ENCODE measurements around the gene SLCO2A1.

SLCO2A1 gene

GRCh38 chr3:134057006-134057653, 27.4 kb upstream of the SLCO2A1 start:
- Mint-ChIP-seq H3K4me1 (peaks cover 6% of the 10 kb centered on the region), H3K4me3 (no peak overlapping the region), H3K27me3 (peaks cover 8% of the 10 kb centered on the region), H3K36me3 (ENCODE audit: insufficient read depth) (peaks cover 2% of the 10 kb centered on the region), H3K9me3 (no peaks in the 10 kb centered on the region), H3K27ac (ENCODE audit: low read depth) (no peak overlapping the region)
- DNase-seq (ENCODE audit: low spot score in 2 of 2) (no peak), ATAC-seq (replicated peaks; ENCODE audit: extremely low read depth, poor library complexity, severe bottlenecking) (no peak)

GRCh38 chr3:134056464-134056891, 26.8 kb upstream of the SLCO2A1 start:
- DNase-seq (ENCODE audit: low spot score in 2 of 2) (no peak), ATAC-seq (replicated peaks; ENCODE audit: extremely low read depth, poor library complexity, severe bottlenecking) (no peak)
- H3K9me3 Mint-ChIP-seq, result no peaks in the 10 kb centered on the region
- H3K27ac Mint-ChIP-seq (ENCODE audit: low read depth), result no peak overlapping the region
- H3K4me3 Mint-ChIP-seq, result no peak overlapping the region
- H3K36me3 Mint-ChIP-seq (ENCODE audit: insufficient read depth), result peaks cover 2% of the 10 kb centered on the region
- peaks cover 6% of the 10 kb centered on the region for H3K4me1 Mint-ChIP-seq
- H3K27me3 Mint-ChIP-seq, result peaks cover 13% of the 10 kb centered on the region

GRCh38 chr3:134055661-134056060, 25.9 kb upstream of the SLCO2A1 start:
- Mint-ChIP-seq H3K27me3 (peaks cover 21% of the 10 kb centered on the region), H3K27ac (ENCODE audit: low read depth) (no peak overlapping the region), H3K9me3 (no peaks in the 10 kb centered on the region), H3K4me3 (no peak overlapping the region), H3K36me3 (ENCODE audit: insufficient read depth) (peaks cover 2% of the 10 kb centered on the region), H3K4me1 (peaks cover 6% of the 10 kb centered on the region)
- DNase-seq (ENCODE audit: low spot score in 2 of 2) (no peak), ATAC-seq (replicated peaks; ENCODE audit: extremely low read depth, poor library complexity, severe bottlenecking) (no peak)

DNA sequence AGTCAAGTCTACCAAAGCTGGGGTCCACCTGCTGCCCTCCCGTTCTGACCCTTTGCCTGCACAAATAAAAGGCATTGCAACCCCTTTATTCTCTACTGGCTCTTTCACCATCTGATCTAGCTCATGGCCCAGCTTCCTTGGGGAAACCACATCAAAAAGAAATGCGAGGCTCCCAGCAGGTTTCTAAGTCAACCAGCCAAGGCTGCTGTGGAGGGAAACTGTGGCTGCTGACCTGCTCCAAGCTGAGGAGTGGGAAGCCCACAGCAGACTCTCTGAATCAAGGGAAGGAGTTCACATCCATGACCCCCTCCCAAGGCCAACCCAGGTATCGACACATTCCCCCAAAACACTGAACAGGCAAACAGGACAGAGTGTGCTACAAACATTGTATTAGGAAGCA, 25.2 kb upstream of the SLCO2A1 start:
- Mint-ChIP-seq H3K27me3 (peaks cover 29% of the 10 kb centered on the region), H3K4me3 (no peak overlapping the region), H3K9me3 (no peaks in the 10 kb centered on the region), H3K36me3 (ENCODE audit: insufficient read depth) (peaks cover 2% of the 10 kb centered on the region), H3K27ac (ENCODE audit: low read depth) (no peak overlapping the region), H3K4me1 (peaks cover 6% of the 10 kb centered on the region)
- ATAC-seq (replicated peaks; ENCODE audit: extremely low read depth, poor library complexity, severe bottlenecking), result no peak
- DNase-seq (ENCODE audit: low spot score in 2 of 2), result no peak

- H3K4me1 Mint-ChIP-seq, result peaks cover 6% of the 10 kb centered on the region
- no peaks in the 10 kb centered on the region for H3K9me3 Mint-ChIP-seq
- no peak overlapping the region for H3K27ac Mint-ChIP-seq (ENCODE audit: low read depth)
- peaks cover 35% of the 10 kb centered on the region for H3K27me3 Mint-ChIP-seq
- H3K36me3 Mint-ChIP-seq (ENCODE audit: insufficient read depth), result peaks cover 2% of the 10 kb centered on the region
- DNase-seq (ENCODE audit: low spot score in 2 of 2), result no peak
- no peak for ATAC-seq (replicated peaks; ENCODE audit: extremely low read depth, poor library complexity, severe bottlenecking)
- H3K4me3 Mint-ChIP-seq, result no peak overlapping the region
Observed at GRCh38 chr3:134054231-134054630, 24.5 kb upstream of the SLCO2A1 start.

DNA sequence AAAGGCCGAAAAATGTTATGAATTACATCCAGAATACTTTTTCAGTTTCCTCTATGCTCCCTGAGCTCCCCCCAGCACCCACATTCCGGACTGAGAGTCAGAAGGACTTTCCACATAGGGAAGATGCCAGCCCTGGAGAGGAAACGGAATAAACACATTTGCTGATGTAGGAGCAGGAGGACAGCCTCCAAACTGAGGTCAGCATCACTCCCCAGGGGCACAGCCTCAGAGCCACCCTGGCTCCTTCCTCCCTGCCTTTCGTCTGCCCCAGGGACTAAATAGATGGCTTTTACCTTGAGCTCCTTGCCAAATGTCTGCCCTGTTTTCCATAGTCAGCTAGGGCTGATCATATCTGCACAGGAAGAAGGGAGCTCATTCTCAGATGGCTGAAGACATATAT, 22.6 kb upstream of the SLCO2A1 start:
- no peak for ATAC-seq (replicated peaks; ENCODE audit: extremely low read depth, poor library complexity, severe bottlenecking)
- no peak overlapping the region for H3K4me3 Mint-ChIP-seq

GRCh38 chr3:134049676-134050075, 20.0 kb upstream of the SLCO2A1 start:
- Mint-ChIP-seq H3K9me3 (peaks cover 5% of the 10 kb centered on the region), H3K4me1 (no peaks in the 10 kb centered on the region), H3K4me3 (no peak overlapping the region), H3K27ac (ENCODE audit: low read depth) (no peak overlapping the region), H3K36me3 (ENCODE audit: insufficient read depth) (no peaks in the 10 kb centered on the region), H3K27me3 (peaks cover 42% of the 10 kb centered on the region)
- ATAC-seq (replicated peaks; ENCODE audit: extremely low read depth, poor library complexity, severe bottlenecking), result no peak
- DNase-seq (ENCODE audit: low spot score in 2 of 2), result no peak

More for the DNA sequence above, 22.6 kb upstream of the SLCO2A1 start:
- DNase-seq (ENCODE audit: low spot score in 2 of 2), result no peak
- peaks cover 2% of the 10 kb centered on the region for H3K36me3 Mint-ChIP-seq (ENCODE audit: insufficient read depth)
- no peaks in the 10 kb centered on the region for H3K9me3 Mint-ChIP-seq
- peaks cover 49% of the 10 kb centered on the region for H3K27me3 Mint-ChIP-seq
- H3K27ac Mint-ChIP-seq (ENCODE audit: low read depth), result no peak overlapping the region
- H3K4me1 Mint-ChIP-seq, result peaks cover 6% of the 10 kb centered on the region

- Mint-ChIP-seq H3K4me3 (no peak overlapping the region), H3K36me3 (ENCODE audit: insufficient read depth) (no peaks in the 10 kb centered on the region), H3K27ac (ENCODE audit: low read depth) (no peak overlapping the region), H3K4me1 (no peaks in the 10 kb centered on the region), H3K27me3 (peaks cover 41% of the 10 kb centered on the region), H3K9me3 (peaks cover 5% of the 10 kb centered on the region)
- DNase-seq (ENCODE audit: low spot score in 2 of 2), result no peak
- no peak for ATAC-seq (replicated peaks; ENCODE audit: extremely low read depth, poor library complexity, severe bottlenecking)
Observed at GRCh38 chr3:134048278-134048996, 18.7 kb upstream of the SLCO2A1 start.

DNA sequence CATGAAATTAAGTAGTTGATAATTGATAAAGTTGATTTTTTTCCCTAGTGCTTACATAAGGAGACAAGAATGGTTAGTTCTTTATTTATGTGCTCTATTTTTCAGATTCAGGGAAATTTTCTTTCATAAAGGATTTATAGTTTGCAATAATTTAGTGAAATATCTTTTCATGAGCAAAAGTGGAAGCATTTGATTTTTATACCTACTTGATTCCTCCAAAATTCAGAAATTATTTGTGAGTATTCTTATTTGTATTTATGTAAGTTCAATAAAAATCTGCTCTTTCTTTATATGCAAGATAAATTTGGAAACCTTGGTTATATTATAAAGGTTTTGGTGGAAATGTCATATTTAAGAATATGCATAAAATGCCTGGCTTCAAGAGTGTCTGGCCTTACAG, 14.7 kb upstream of the SLCO2A1 start:
- Mint-ChIP-seq H3K9me3 (peaks cover 5% of the 10 kb centered on the region), H3K27me3 (peaks cover 29% of the 10 kb centered on the region), H3K36me3 (ENCODE audit: insufficient read depth) (no peaks in the 10 kb centered on the region), H3K4me1 (no peaks in the 10 kb centered on the region), H3K4me3 (no peak overlapping the region), H3K27ac (ENCODE audit: low read depth) (no peak overlapping the region)
- DNase-seq (ENCODE audit: low spot score in 2 of 2) (no peak), ATAC-seq (replicated peaks; ENCODE audit: extremely low read depth, poor library complexity, severe bottlenecking) (no peak)

DNA sequence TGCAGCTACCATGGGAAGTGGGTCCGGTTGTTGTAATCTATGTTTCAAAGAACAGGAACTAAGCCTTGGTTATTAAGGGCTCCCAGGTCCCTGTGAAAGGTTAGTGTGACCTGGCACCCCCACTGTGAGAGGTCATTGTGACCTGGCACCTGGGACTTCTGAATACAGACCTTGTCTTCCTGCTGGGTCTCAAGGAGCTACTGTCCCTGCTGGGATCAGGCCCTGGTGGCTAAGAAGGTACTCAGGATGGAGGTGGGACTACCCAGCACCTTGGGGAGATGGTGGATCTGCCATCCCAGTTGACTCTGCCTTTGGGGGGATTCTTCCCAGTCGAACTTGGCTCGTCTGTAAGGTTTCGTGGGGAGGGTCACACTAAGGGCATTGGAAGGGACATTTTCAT, 10.3 kb upstream of the SLCO2A1 start:
- DNase-seq (ENCODE audit: low spot score in 2 of 2) (no peak), ATAC-seq (replicated peaks; ENCODE audit: extremely low read depth, poor library complexity, severe bottlenecking) (no peak)
- Mint-ChIP-seq H3K4me3 (no peak overlapping the region), H3K4me1 (no peaks in the 10 kb centered on the region), H3K36me3 (ENCODE audit: insufficient read depth) (no peaks in the 10 kb centered on the region), H3K27ac (ENCODE audit: low read depth) (no peak overlapping the region), H3K27me3 (peaks cover 32% of the 10 kb centered on the region), H3K9me3 (peaks cover under 1% of the 10 kb centered on the region)

DNA sequence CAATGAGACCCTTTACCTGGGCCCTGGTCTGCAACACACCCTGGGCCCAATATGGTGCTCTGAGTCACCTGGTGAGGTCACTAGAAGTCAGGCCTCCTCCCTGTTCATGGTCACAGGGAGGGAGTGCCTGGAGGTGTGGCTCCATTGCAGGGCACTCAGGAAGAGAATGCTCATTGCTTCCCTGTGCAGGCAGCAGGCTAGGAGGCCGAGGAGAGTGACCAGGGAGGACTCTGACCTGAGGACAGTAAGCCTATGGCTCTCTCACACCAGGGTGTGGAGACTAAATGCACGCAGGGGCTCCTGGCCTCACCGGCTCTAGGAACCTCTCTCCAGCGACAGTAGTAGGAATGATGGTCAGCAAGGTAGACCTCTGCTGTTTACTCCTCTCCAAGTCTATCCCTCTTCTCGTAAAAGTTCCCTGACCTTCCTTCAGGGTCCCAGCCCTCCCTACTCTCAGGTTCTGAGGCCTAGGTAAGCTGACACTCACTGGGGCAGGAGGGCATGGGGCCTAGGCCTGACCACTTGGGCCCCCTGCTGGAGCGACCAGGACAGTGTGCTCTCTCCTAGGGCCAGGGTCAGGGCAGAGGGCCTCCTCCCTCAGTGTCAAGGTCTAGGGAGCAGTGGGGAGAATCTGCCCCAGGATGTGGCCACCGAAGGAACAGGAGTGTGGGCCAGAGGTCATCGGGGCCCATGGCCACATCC, 9.6 kb upstream of the SLCO2A1 start:
- H3K4me3 Mint-ChIP-seq, result no peak overlapping the region
- no peaks in the 10 kb centered on the region for H3K9me3 Mint-ChIP-seq
- H3K4me1 Mint-ChIP-seq, result no peaks in the 10 kb centered on the region
- no peak for ATAC-seq (replicated peaks; ENCODE audit: extremely low read depth, poor library complexity, severe bottlenecking)
- no peak overlapping the region for H3K27ac Mint-ChIP-seq (ENCODE audit: low read depth)
- DNase-seq (ENCODE audit: low spot score in 2 of 2), result no peak
- no peaks in the 10 kb centered on the region for H3K36me3 Mint-ChIP-seq (ENCODE audit: insufficient read depth)
- H3K27me3 Mint-ChIP-seq, result peaks cover 32% of the 10 kb centered on the region

GRCh38 chr3:134038716-134039115, 9.0 kb upstream of the SLCO2A1 start:
- ATAC-seq (replicated peaks; ENCODE audit: extremely low read depth, poor library complexity, severe bottlenecking) (no peak), DNase-seq (ENCODE audit: low spot score in 2 of 2) (no peak)
- Mint-ChIP-seq H3K9me3 (no peaks in the 10 kb centered on the region), H3K36me3 (ENCODE audit: insufficient read depth) (no peaks in the 10 kb centered on the region), H3K27me3 (peaks cover 33% of the 10 kb centered on the region), H3K4me3 (no peak overlapping the region), H3K27ac (ENCODE audit: low read depth) (no peak overlapping the region), H3K4me1 (no peaks in the 10 kb centered on the region)

DNA sequence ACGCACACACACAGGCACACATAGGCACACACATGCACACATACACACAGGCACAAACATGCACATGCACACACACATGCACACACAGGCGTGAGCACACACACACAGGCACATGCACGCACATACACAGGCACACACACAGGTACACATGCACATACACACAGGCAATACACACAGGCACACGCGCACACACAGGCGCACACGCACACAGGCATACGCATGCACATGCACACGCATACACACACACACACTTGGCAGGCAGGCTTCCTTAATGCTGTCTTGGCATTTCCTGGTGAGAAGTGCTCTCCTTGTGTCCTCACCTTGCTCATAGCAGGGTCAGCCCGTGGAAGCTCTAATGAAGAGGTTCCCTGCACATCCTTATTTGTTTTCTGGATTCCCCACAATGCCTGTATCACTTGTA, 8.4 kb upstream of the SLCO2A1 start:
- ATAC-seq (replicated peaks; ENCODE audit: extremely low read depth, poor library complexity, severe bottlenecking) (no peak), DNase-seq (ENCODE audit: low spot score in 2 of 2) (no peak)
- Mint-ChIP-seq H3K9me3 (no peaks in the 10 kb centered on the region), H3K4me3 (no peak overlapping the region), H3K27me3 (peaks cover 39% of the 10 kb centered on the region), H3K27ac (ENCODE audit: low read depth) (no peak overlapping the region), H3K4me1 (no peaks in the 10 kb centered on the region), H3K36me3 (ENCODE audit: insufficient read depth) (no peaks in the 10 kb centered on the region)

Measured in central memory CD8-positive, alpha-beta T cell (primary cell).